Progenitor cell of endocrine pancreas (in vitro differentiated cells): Measurements from ENCODE around the gene MBD5. TPM values are rescaled to one million over a fixed set of nuclear protein-coding genes. Genes with fewer than 3 reads are reported as not detected.

Source experiments
- DNase-seq: peaks from one replicate; pipeline ENCODE4 v3.0.0; 2021; ENCODE audit warnings: low spot score; ENCODE audit not compliant: unreplicated experiment
- H3K27ac Mint-ChIP-seq: 2 replicates; pipeline ENCODE4 v1.8.0; 2021; ENCODE audit warnings: mild to moderate bottlenecking, moderate library complexity, mixed read lengths
- H3K27me3 Mint-ChIP-seq: 2 replicates; pipeline ENCODE4 v1.8.0; 2021; ENCODE audit warnings: mixed read lengths
- H3K36me3 Mint-ChIP-seq: 2 replicates; pipeline ENCODE4 v1.8.0; 2022; ENCODE audit warnings: mixed read lengths; ENCODE audit not compliant: insufficient read depth
- H3K4me1 Mint-ChIP-seq: 2 replicates; pipeline ENCODE4 v1.8.0; 2021; ENCODE audit warnings: low read depth, mixed read lengths
- H3K4me3 Mint-ChIP-seq: 2 replicates; pipeline ENCODE4 v1.8.0; 2021; ENCODE audit warnings: low read depth, mild to moderate bottlenecking, moderate library complexity, mixed read lengths
- H3K9me3 Mint-ChIP-seq: 2 replicates; pipeline ENCODE4 v1.8.0; 2021; ENCODE audit warnings: low read depth, mixed read lengths
- total RNA-seq: library from RNA; stranded (reverse); gene quantifications from 2 replicates; pipeline ENCODE4 v1.2.1, GENCODE V29; 2021
- TF ChIP-seq, protein P1 (sequence below): fragments of 200-600 bp; sonication (generic); IDR thresholded peaks from one replicate; pipeline ENCODE4 v1.5.0; 2021; ENCODE audit warnings: antibody characterized with exemption, mild to moderate bottlenecking; ENCODE audit not compliant: unreplicated experiment

MBD5 gene
- total RNA-seq, 1 donor from 2014 or later: 65.6 TPM

DNA sequence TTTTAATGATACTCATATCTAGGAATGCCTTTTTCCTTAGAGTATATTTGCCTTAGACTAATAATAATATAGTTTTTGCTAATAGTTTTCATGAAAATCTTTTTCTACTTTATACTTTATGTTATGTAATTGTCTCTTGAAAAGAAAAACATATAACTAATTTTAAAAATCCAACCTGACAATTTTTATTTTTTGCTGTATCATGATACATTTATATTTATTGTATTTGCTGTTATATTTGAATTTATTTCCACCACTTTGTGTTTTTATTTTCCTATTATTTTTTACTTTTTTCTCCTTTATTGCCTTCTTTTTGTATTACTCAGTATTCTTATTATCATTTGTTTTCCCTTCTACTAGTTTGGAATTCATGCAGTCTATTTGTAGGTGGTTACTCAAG is 85.4 kb downstream of the MBD5 start:
- no peak overlapping the region for H3K4me3 Mint-ChIP-seq
- no peaks in the 10 kb centered on the region for H3K4me1 Mint-ChIP-seq
- TF ChIP-seq, protein P1, sequence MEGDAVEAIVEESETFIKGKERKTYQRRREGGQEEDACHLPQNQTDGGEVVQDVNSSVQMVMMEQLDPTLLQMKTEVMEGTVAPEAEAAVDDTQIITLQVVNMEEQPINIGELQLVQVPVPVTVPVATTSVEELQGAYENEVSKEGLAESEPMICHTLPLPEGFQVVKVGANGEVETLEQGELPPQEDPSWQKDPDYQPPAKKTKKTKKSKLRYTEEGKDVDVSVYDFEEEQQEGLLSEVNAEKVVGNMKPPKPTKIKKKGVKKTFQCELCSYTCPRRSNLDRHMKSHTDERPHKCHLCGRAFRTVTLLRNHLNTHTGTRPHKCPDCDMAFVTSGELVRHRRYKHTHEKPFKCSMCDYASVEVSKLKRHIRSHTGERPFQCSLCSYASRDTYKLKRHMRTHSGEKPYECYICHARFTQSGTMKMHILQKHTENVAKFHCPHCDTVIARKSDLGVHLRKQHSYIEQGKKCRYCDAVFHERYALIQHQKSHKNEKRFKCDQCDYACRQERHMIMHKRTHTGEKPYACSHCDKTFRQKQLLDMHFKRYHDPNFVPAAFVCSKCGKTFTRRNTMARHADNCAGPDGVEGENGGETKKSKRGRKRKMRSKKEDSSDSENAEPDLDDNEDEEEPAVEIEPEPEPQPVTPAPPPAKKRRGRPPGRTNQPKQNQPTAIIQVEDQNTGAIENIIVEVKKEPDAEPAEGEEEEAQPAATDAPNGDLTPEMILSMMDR: no peak
- peaks cover 6% of the 10 kb centered on the region for H3K36me3 Mint-ChIP-seq
- H3K27ac Mint-ChIP-seq: no peak overlapping the region
- H3K27me3 Mint-ChIP-seq: no peaks in the 10 kb centered on the region
- H3K9me3 Mint-ChIP-seq: peaks cover 4% of the 10 kb centered on the region
- DNase-seq: no peak

DNA sequence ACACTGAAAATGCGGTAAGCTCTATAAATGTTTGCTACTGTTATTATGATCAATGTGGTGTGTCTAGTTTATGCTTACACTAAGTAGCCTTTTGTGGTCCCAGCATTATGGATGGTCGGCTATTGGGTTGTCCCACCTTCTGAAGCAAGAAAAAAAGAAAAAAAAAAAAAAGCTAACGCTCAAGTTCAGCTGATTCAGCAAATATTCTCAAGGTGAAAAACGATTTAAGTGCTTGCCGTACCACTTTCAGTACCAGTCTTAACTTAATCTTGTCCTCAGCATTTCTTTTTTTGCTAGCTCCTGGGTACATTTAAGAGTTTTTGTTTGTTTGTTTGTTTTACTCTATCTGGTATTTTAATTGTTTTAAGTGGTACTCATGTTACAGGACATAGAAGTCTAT is 87.5 kb downstream of the MBD5 start:
- Mint-ChIP-seq H3K4me3 (no peak overlapping the region), H3K9me3 (peaks cover 4% of the 10 kb centered on the region), H3K4me1 (peaks cover 3% of the 10 kb centered on the region), H3K27me3 (no peaks in the 10 kb centered on the region), H3K27ac (no peak overlapping the region), H3K36me3 (peaks cover 6% of the 10 kb centered on the region)
- DNase-seq: no peak
- TF ChIP-seq, protein P1: no peak

DNA sequence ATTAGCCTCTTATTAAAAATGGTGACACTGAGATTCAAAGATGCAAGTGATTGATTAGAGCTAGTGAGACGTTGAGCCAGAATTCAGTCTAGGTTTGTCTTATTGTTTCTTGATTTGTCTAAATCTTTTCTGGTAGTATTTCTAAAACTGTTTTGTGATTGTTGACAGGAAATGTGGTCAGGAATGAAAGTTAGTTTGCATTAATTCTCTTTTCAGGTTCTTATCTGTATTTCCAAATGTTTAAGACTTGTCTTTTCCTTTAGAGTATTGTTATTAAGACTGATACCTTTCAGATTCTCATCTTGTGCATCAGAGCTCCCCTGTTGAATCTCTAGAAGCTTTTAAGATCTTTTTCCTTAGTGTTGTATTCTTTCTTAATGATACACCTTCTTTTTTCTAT is 89.3 kb downstream of the MBD5 start:
- no peaks in the 10 kb centered on the region for H3K27me3 Mint-ChIP-seq
- no peak overlapping the region for H3K27ac Mint-ChIP-seq
- H3K4me1 Mint-ChIP-seq: peaks cover 3% of the 10 kb centered on the region

DNA sequence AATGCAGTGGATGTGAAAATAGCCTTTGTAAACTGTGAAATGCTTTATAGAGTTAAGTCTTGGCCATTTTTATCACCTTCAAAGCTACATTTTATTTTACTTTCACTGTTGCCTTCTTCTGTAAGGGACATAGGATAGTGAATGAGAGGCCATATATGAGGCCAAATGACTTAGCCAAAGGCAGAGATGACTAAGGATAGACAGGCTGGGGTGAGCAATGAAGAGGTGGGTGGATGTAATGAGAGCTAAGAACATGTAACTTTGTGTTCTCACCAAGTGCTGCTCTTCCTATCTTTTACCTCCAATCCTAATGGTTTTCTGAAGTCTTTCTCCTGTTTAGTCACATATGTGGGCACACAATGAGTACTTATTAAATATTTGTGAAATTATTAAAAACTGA is 101.9 kb downstream of the MBD5 start:
- H3K27ac Mint-ChIP-seq: no peak overlapping the region

More for the DNA sequence above, 89.3 kb downstream of the MBD5 start:
- Mint-ChIP-seq H3K9me3 (peaks cover 4% of the 10 kb centered on the region), H3K4me3 (no peak overlapping the region), H3K36me3 (peaks cover 6% of the 10 kb centered on the region)
- no peak for DNase-seq
- TF ChIP-seq, protein P1: no peak

DNA sequence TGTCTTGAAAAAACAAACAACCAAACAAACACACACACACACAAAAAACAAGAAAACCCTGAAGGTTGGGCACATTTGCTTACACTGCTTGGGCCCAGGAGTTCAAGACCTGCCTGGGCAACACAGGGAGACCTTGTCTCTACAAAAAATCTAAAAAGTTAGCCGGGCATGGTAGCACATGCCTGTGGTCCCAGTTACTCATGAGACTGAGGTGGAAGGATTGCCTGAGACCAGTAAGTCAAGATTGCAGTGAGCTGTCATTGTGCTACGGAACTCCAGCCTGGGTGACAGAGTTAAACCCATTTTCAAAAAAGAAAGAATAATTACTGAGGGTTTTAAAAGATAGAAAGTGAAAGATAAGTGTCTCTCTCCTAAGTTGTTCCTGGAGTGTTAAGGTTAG is 103.4 kb downstream of the MBD5 start:
- Mint-ChIP-seq H3K4me3 (no peak overlapping the region), H3K36me3 (peaks cover 8% of the 10 kb centered on the region), H3K9me3 (peaks cover 13% of the 10 kb centered on the region), H3K27me3 (no peaks in the 10 kb centered on the region), H3K4me1 (no peaks in the 10 kb centered on the region), H3K27ac (no peak overlapping the region)
- TF ChIP-seq, protein P1: no peak
- DNase-seq: no peak

More for the DNA sequence above, 101.9 kb downstream of the MBD5 start:
- Mint-ChIP-seq H3K27me3 (no peaks in the 10 kb centered on the region), H3K4me3 (no peak overlapping the region), H3K36me3 (peaks cover 11% of the 10 kb centered on the region), H3K4me1 (no peaks in the 10 kb centered on the region), H3K9me3 (peaks cover 24% of the 10 kb centered on the region)
- TF ChIP-seq, protein P1: no peak
- DNase-seq: no peak
